GM23338 (cell line): ENCODE measurements around the gene CD44. TPM values are rescaled to one million over a fixed set of nuclear protein-coding genes. Genes with fewer than 3 reads are reported as not detected.

ENCODE experiments used
- ATAC-seq: fragments of 200-7000 bp; cut with Tn5 transposase; 3 replicates; pipeline ENCODE4 v1.9.1; 2020
- DNase-seq: peaks from one replicate; pipeline ENCODE4 v3.0.0-alpha.2; 2015; ENCODE audit warnings: low spot score
- H2AFZ ChIP-seq: fragments of 200-600 bp; sonication (generic); 2 replicates; pipeline ENCODE4 v1.8.0; 2016; ENCODE audit warnings: antibody characterized with exemption, mild to moderate bottlenecking, moderate library complexity
- H3F3A ChIP-seq: fragments of 200-600 bp; sonication (generic); replicated peaks from 2 replicates; pipeline ENCODE4 v1.8.0; 2017; ENCODE audit warnings: antibody characterized with exemption, mixed run types, low read depth
- H3K27ac ChIP-seq: fragments of 200-600 bp; sonication (generic); 2 replicates; pipeline ENCODE4 v1.6.1; 2016; ENCODE audit warnings: low read depth
- H3K27me3 ChIP-seq: fragments of 200-600 bp; sonication (generic); 2 replicates; pipeline ENCODE4 v1.8.0; 2016; ENCODE audit warnings: mild to moderate bottlenecking, mixed run types, moderate library complexity; ENCODE audit not compliant: insufficient read depth
- H3K36me3 ChIP-seq: fragments of 200-600 bp; sonication (generic); 2 replicates; pipeline ENCODE4 v1.8.0; 2016; ENCODE audit warnings: mild to moderate bottlenecking; ENCODE audit not compliant: insufficient read depth
- H3K4me1 ChIP-seq: fragments of 200-600 bp; sonication (generic); 2 replicates; pipeline ENCODE4 v1.8.0; 2016; ENCODE audit warnings: mild to moderate bottlenecking, moderate library complexity; ENCODE audit not compliant: insufficient read depth
- H3K4me2 ChIP-seq: fragments of 200-600 bp; sonication (generic); 2 replicates; pipeline ENCODE4 v1.7.1; 2017; ENCODE audit warnings: mixed run types
- H3K4me3 ChIP-seq: fragments of 200-600 bp; sonication (generic); 2 replicates; pipeline ENCODE4 v1.6.1; 2016; ENCODE audit warnings: mixed run types
- H3K79me2 ChIP-seq: fragments of 200-600 bp; sonication (generic); replicated peaks from 2 replicates; pipeline ENCODE4 v1.8.0; 2017; ENCODE audit warnings: mild to moderate bottlenecking; ENCODE audit not compliant: insufficient read depth
- H3K9me2 ChIP-seq: fragments of 200-600 bp; sonication (generic); 2 replicates; pipeline ENCODE4 v1.8.0; 2017; ENCODE audit not compliant: insufficient read depth
- H4K20me1 ChIP-seq: fragments of 200-600 bp; sonication (generic); replicated peaks from 2 replicates; pipeline ENCODE4 v1.8.0; 2017; ENCODE audit warnings: mild to moderate bottlenecking; ENCODE audit not compliant: insufficient read depth
- H3K27ac Mint-ChIP-seq: 2 replicates; pipeline ENCODE4 v1.8.0; 2020; ENCODE audit warnings: inconsistent platforms, mild to moderate bottlenecking, moderate library complexity, mixed read lengths
- H3K27me3 Mint-ChIP-seq: 3 replicates; pipeline ENCODE4 v1.8.0; 2022; ENCODE audit warnings: low read depth, mild to moderate bottlenecking, moderate library complexity, mixed read lengths, inconsistent platforms; ENCODE audit not compliant: insufficient read depth, poor library complexity
- H3K36me3 Mint-ChIP-seq: 3 replicates; pipeline ENCODE4 v1.8.0; 2021; ENCODE audit warnings: low read depth, mild to moderate bottlenecking, inconsistent platforms, moderate library complexity, mixed read lengths
- H3K4me1 Mint-ChIP-seq: 3 replicates; pipeline ENCODE4 v1.8.0; 2020; ENCODE audit warnings: mild to moderate bottlenecking, inconsistent platforms, mixed read lengths
- H3K4me3 Mint-ChIP-seq: 3 replicates; pipeline ENCODE4 v1.8.0; 2021; ENCODE audit warnings: moderate library complexity, mild to moderate bottlenecking, inconsistent platforms, mixed read lengths
- H3K9me3 Mint-ChIP-seq: 3 replicates; pipeline ENCODE4 v1.8.0; 2020; ENCODE audit warnings: moderate library complexity, mild to moderate bottlenecking, inconsistent platforms, mixed read lengths
- CREB1 ChIP-seq: fragments of 250-450 bp; sonication (Bioruptor Pico); IDR thresholded peaks from 2 replicates; pipeline ENCODE4 v1.5.0; 2020; ENCODE audit warnings: low read depth, mild to moderate bottlenecking, moderate library complexity
- CTCF ChIP-seq, 2 experiments: fragments of 200-600 bp in 1 of 2; sonication (generic) in 1 of 2; conservative IDR thresholded peaks; 2 replicates each; pipeline versions ENCODE4 v1.5.1 to v1.6.1; 2016 to 2017; ENCODE audit warnings: antibody characterized with exemption in 2 of 2, low read depth in 2 of 2, mild to moderate bottlenecking in 2 of 2, moderate library complexity in 1 of 2
- ETS1 ChIP-seq: IDR thresholded peaks from 2 replicates; pipeline ENCODE4 v1.6.1; 2016; ENCODE audit warnings: antibody characterized with exemption
- EZH2 ChIP-seq: fragments of 200-600 bp; sonication (generic); IDR thresholded peaks from one replicate; pipeline ENCODE4 v1.8.0; 2017; ENCODE audit warnings: antibody characterized with exemption, mild to moderate bottlenecking, low read depth; ENCODE audit not compliant: unreplicated experiment
- EZH2phosphoT487 ChIP-seq: fragments of 200-600 bp; sonication (generic); IDR thresholded peaks from one replicate; pipeline ENCODE4 v1.8.1; 2018; ENCODE audit warnings: antibody characterized with exemption; ENCODE audit not compliant: unreplicated experiment
- JUNB ChIP-seq: IDR thresholded peaks from one replicate; pipeline ENCODE4 v1.6.1; 2016; ENCODE audit warnings: antibody characterized with exemption; ENCODE audit not compliant: unreplicated experiment
- NANOG ChIP-seq: IDR thresholded peaks from 2 replicates; pipeline ENCODE4 v1.6.1; 2016; ENCODE audit warnings: antibody characterized with exemption, borderline replicate concordance
- POLR2AphosphoS5 ChIP-seq: IDR thresholded peaks from 2 replicates; pipeline ENCODE4 v1.6.1; 2016; ENCODE audit warnings: antibody characterized with exemption, low read depth
- REST ChIP-seq: IDR thresholded peaks from one replicate; pipeline ENCODE4 v1.6.1; 2018; ENCODE audit warnings: antibody characterized with exemption; ENCODE audit not compliant: unreplicated experiment
- STAT1 ChIP-seq: IDR thresholded peaks from one replicate; pipeline ENCODE4 v1.6.1; 2016; ENCODE audit warnings: antibody characterized with exemption; ENCODE audit not compliant: unreplicated experiment
- ZNF331 ChIP-seq: fragments of 250-450 bp; sonication (Bioruptor Pico); IDR thresholded peaks from 2 replicates; pipeline ENCODE4 v1.5.0; 2020; ENCODE audit warnings: low read depth, mild to moderate bottlenecking, moderate library complexity
- ZNF462 ChIP-seq: fragments of 250-450 bp; sonication (Bioruptor Pico); IDR thresholded peaks from 2 replicates; pipeline ENCODE4 v1.5.0; 2020; ENCODE audit warnings: mild to moderate bottlenecking, moderate library complexity
- polyA plus RNA-seq: library from polyadenylated mRNA; unstranded; fragments of >200 nt; fragmentation: Nextera tagmentation; extraction: Ambion mirVana; gene quantifications from 2 replicates; pipeline ENCODE4 v1.2.1, GENCODE V29; 2016
- total RNA-seq: library from RNA; depleted of rRNA; stranded (reverse); fragments of >200 nt; shearing (Covaris generic); gene quantifications from 2 replicates; pipeline ENCODE4 v1.2.3, GENCODE V29; 2014

Gene CD44
- total and polyA plus RNA-seq, 2 experiments from 2014 or later, result 4.0 to 10.1 TPM

GRCh38 chr11:35241531-35241930 is 102.6 kb downstream of the CD44 start:
- TF ChIP-seq REST, result no peak
- TF ChIP-seq EZH2phosphoT487, result no peak
- TF ChIP-seq POLR2AphosphoS5, result no peak
- no peak for TF ChIP-seq STAT1
- no peak for TF ChIP-seq NANOG
- TF ChIP-seq CTCF (conservative IDR thresholded peaks at IDR 0.05; ENCODE audit: low read depth in 2 of 2), result no peak
- no peak for TF ChIP-seq ZNF462 (CRISPR knock-in tag)
- no peak for TF ChIP-seq EZH2
- TF ChIP-seq CREB1 (CRISPR knock-in tag), result no peak
- no peak for TF ChIP-seq JUNB
- TF ChIP-seq ZNF331 (CRISPR knock-in tag), result no peak
- TF ChIP-seq ETS1, result no peak
- H3F3A ChIP-seq, result no peaks in the 10 kb centered on the region
- H3K4me3 Mint-ChIP-seq, result no peak overlapping the region
- H3K9me2 ChIP-seq, result no peaks in the 10 kb centered on the region
- no peaks in the 10 kb centered on the region for H3K9me3 Mint-ChIP-seq
- no peaks in the 10 kb centered on the region for H3K79me2 ChIP-seq
- peaks cover 9% of the 10 kb centered on the region for H3K27me3 Mint-ChIP-seq
- peaks cover 5% of the 10 kb centered on the region; the same call in 1 of the 2 replicates for H3K4me1 ChIP-seq
- H3K36me3 ChIP-seq, result no peaks in the 10 kb centered on the region
- no peak overlapping the region for H3K27ac Mint-ChIP-seq
- DNase-seq (no peak), ATAC-seq (no peak)
- H3K4me1 Mint-ChIP-seq, result peaks cover 12% of the 10 kb centered on the region
- H3K27ac ChIP-seq, result no peak overlapping the region
- no peaks in the 10 kb centered on the region for H4K20me1 ChIP-seq
- H2AFZ ChIP-seq, result no peak overlapping the region
- H3K36me3 Mint-ChIP-seq, result no peaks in the 10 kb centered on the region
- no peak overlapping the region for H3K4me2 ChIP-seq
- H3K4me3 ChIP-seq, result no peak overlapping the region
- no peaks in the 10 kb centered on the region for H3K27me3 ChIP-seq
